ENCODE data around the gene STEEP1.
"Not testable (repeated sequence)": the region's sequence is repeated elsewhere in the genome, so short reads cannot be mapped to it uniquely, and the experiment has no call there.

STEEP1 gene

DNA sequence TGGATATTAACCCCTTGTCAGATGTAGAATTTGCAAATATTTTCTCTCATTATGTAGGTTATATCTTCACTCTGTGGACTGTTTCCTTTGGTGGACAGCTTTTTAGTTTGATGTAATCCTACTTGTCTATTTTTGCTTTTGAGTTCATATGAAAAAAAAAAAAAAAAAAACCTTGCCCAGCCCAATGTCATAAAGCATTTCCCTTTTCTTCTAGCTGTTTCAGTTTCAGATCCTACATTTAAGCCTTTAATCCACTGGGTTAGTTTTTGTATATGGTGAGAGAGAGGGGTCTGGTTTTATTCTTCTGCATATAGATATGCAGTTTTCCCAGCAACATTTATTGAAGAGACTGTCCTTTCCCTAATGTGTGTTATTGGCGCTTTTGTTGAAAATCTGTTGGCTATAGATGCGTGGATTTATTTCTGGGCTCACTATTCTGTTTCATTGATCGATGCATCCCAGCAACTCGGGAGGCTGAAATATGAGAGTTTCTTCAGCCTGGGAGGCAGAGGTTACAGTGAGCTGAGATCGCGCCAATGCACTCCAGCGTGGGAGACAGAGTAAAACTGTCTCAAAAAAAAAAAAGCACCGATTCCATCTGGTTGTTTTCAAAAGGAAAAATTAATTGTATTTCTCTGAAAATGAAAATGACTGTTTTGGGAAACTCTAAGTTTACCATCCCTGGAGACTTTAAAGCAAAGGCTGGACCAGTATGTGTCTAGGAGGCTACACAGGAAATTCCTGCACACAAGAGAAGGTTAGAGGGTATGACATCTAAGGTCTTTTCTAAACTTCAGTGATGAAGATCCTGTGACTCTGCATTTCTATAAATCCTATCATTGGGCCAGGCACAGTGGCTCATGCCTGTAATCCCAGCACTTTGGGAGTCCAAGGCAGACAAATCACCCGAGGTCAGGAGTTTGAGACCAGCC is 35.6 kb downstream of the STEEP1 start:
- no peak for DNase-seq (ENCODE audit: low read depth in 2 of 2)

DNA sequence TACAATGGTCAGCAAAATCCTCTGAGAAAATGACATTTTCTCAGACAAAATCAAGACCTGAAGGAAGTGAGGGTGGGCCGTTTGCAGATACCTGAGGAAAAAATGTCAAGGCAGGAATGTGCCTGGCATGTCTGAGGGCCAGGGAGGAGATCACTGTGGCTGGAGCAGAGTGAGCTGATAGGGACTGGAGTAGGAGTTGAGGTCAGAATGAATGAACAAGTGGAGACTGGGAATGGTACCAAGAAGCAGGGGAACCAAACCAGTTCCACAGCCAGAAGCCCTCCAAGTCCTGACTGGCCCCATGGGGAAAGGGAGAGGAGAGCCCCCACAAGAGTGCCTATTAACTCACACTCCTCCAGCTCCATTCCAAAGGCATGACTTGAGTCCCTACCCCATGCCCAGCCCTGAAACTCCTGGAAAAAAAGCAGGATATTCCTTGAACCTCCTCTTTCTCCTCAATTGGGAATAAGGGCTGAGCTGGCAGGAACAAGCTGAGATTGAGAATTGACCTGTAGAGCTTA is 41.5 kb downstream of the STEEP1 start:
- DNase-seq (ENCODE audit: low read depth in 2 of 2) = no peak

DNA sequence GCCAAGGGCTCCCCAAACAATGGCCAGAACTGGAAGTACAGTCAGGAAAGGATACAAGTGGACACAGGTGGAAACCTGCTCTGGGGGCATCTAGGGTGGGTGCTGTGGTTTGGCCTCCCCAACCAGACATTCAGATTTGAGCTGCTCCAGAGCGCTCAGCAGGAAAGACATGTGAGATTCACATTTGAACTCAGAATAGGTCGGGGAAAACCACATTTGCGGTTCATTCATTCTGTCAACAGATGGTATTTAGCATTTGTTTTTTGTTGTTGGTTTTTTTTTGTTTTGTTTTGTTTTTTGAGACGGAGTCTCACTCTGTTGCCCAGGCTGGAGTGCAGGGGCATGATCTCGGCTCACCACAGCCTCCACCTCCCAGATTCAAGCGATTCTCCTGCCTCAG is 44.0 kb downstream of the STEEP1 start:
- DNase-seq (ENCODE audit: low read depth in 2 of 2) = no peak

DNA sequence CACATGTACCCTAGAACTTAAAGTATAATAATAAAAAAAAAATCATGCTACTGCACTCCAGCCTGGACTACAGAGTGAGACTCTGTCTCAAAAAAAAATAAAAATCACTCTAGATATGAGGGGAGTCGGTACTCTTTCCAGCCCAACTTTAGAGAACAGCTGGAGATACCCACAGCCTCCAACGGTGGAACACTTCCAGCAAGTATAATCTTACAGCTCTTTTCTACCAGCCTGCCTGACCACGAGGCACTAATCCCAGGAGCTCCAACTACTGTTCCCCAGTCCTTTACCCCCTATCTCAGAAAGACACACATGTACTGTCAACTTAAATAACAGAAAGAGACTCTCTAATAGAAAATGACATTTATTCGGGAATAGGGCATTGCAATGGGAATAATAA is 46.8 kb downstream of the STEEP1 start:
- no peak for DNase-seq (ENCODE audit: low read depth in 2 of 2)

DNA sequence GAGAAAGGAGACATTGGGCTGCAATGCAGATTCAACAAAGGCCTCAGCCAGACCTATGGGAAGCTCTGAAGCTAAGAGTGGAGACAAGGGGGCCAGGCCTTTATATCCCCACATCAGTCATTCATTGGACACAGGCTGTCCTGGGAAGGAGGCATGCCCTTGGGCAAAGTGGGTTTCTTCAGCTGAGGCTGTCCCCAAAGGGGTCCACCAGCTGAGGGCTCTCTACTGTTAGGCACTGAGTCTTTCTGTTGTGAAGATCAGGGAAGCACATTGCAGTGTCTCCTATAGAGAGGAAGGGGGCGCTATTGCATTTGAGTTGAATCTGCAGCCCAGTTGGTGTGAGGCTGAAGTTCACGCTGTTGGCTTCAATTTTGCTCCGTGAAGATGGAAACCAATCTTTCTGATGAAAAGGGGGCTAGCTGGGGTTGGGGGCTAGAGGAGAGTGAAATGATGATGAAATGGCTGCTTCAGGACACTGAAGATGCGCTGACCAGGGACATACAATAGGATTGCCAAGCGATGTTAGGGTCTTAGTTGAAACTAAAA is 49.0 kb downstream of the STEEP1 start:
- no peak for DNase-seq (ENCODE audit: low read depth in 2 of 2)

DNA sequence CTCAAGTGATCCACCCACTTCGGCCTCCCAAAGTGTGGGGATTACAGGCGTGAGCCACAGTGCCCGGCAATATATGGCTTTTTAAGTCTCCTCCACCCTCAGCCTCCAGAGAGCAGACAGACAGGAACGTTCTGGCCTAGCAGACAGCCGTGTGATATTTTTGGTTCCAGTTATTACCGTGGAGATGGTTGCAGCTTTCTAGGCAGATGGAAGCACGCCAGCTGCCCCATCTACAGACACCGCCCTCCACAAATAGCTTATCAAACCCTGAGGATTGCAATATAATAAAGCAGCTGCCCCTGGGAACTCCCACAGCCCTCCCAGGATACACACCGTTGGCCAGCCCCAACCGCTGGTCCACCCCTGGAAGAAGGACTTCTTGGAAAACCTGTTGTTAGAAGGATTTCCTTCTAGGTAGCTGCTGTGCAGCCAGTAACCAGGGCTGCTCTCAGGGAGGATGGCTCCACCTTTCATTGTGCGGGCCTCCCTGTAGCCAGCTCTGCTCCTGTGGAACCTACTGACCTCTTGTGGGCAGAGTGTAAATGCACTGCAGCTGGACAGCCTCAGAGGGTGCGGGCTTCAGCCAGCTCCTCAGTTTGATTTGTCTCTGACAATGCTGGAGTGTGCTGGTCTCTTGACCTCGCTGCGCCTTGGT is 52.9 kb downstream of the STEEP1 start:
- no peak for DNase-seq (ENCODE audit: low read depth in 2 of 2)

DNA sequence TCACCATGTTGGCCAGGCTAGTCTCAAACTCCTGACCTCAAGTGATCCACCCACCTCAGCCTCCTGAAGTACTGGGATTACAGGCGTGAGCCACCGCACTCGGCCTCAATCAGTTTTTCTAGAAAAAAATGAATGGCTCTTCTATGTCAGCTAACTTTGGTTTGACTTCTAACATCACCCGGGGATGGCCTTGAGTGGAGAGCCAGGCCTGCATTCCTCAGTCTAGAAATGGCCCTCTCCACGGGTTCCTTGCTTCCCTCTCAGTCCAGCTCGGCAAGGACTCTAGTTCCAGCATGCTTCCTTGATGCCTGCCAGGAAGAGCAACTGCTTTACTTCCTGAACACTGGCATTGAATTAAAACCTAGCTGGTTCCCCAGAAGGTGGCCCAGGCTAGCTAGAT is 58.0 kb downstream of the STEEP1 start:
- DNase-seq (ENCODE audit: low read depth in 2 of 2) = no peak

DNA sequence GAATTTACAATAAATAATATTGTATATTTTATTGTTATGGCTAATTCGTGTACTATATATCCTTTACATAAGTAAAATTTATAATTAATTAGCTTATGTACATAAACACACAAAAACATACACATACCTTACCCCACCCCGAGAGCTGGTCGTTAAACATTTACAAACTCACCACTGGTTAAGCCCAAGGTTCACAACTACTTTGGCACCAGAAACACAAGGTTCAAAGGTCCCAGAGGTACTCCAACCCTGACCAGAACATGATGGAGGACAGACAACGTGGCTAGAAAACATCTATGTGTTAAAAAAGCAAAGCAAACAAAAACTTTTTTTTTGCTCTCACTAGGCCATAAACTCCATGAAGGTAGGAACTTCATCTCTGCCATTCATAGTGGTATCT is 59.3 kb downstream of the STEEP1 start:
- no peak for DNase-seq (ENCODE audit: low read depth in 2 of 2)

DNA sequence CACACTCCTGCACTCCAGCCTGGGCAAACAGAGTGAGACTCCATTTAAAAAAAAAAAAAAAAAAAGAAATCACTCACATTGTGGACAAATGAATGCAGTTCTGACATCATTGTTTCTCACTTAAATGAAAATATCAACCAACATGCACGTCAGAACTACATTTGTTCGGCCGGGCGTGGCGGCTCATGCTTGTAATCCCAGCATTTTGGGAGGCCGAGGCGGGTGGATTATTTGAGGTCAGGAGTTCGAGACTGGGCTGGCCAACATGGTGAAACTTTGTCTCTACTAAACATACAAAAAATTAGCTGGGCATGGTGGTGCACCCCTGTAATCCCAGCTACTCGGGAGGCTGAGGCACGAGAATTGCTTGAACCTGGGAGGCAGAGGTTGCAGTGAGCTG is 60.1 kb downstream of the STEEP1 start:
- not testable (repeated sequence) for DNase-seq (ENCODE audit: low read depth in 2 of 2)

DNA sequence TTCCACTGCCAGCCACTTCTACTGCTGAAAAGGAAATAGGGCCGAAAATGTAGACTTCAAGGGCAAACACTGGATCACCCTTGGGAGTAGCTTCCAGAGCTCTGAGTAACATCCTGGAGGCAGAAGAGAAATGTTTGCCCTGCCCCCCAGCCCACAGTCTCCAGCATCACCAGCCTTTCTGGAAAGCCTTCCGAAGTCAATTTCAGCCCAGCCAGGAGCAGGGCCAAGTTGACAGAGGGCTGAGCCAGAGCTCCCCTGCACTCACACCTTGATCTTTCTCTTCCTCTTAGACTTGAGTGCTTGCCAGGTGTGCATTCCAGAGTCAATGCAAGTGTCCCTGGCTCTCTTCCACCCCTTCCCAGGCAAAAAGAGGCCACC is 61.7 kb downstream of the STEEP1 start:
- DNase-seq (ENCODE audit: low read depth in 2 of 2) = no peak

DNA sequence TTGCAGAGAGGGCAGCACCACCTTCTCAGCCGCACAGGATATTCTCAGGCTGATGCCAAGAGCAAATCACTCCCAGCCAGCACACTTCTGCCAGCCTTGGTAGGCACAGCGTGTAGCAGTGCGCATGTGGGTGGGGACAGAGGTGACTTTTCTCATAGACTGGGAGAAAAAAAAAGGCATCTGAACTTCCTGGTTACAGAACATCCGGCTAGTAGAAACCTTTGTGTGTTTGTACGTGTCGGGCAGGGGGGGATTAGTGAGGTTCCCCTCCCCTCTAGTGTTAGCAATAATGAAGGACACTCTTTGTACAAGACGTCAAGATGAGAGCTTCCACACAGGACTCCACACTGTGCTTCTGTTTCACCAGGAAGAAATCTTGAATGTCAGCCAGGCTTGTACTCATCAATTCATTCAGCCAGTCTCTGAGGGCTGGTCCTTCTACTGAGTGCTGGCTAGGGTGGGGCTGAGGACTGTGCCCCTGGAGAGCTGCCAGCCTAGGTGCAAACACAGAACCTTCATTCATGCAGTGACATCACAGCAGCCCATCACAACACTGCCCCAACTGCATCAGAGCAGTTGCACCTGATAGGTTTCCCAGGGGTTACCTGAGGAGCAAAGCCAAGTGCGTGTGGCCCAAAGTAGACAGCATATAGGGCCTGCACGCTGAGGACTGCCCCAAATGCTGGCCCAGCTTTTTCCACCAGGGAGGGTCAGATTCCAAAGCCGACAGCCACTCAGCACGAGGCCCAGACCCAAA is 62.3 kb downstream of the STEEP1 start:
- no peak for DNase-seq (ENCODE audit: low read depth in 2 of 2)

DNA sequence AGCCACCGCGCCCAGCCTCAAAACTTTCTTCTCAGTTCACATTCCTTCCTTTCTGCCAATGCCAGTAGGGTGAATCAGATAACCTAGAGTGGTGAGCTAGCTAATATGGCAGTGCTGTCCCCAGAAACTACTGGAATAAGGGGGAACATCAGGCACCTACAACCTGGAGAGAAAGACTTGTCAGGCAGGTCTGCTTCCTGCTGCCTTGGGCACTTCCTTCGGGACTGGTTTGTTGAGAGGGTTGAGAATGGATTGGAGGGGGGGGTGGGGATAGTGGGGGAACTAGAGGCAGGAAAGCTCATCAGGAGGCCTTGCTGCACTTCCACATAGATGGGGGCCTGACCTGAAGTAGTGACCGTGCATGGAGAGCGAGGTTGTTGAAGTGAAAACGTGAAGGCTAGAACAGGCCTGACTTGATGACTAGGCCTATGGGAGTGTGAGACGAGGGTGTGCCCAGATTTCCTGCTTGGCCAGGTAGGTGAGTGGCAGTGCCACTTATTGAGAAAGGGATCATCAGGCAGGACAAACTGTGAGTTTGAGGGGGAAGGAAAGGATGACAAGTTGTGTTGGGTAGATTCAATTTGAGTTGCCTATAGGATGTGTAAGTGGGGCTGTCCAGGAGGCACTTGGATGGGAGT is 63.6 kb downstream of the STEEP1 start:
- DNase-seq (ENCODE audit: low read depth in 2 of 2) = no peak

DNA sequence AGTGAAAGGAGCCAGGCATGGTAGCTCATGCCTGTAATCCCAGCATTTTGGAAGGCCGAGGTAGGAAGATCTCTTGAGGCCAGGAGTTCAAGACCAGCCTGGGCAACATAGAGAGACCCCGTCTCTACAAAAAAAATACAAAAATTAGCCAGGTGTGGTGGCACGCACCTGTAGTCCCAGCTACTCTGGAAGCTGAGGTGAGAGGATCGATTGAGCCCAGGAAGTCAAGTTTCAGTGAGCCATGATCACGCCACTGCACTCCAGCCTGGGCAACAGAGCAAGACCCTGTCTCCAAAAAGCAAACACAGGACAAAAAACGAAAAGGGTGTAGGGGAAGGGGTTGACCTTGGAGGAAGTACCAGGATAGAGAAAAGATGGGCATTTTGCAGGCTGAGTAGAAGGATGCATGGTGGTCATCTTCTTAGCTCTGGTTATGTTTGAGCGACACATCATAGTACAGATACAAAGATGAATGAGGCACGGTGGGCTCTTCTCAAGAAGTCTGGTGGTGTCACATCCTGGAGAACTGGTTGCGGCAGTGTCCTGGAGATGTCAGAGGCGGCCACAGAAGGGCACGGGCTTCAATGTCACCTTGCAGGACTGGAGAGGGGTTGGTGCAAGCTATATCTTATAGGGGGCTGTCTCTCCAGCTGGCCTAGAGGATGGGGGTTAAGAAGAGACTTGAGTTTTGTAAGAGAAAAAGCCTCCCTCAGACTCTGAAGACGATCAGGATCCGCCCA is 65.0 kb downstream of the STEEP1 start:
- DNase-seq (ENCODE audit: low read depth in 2 of 2) = no peak

DNA sequence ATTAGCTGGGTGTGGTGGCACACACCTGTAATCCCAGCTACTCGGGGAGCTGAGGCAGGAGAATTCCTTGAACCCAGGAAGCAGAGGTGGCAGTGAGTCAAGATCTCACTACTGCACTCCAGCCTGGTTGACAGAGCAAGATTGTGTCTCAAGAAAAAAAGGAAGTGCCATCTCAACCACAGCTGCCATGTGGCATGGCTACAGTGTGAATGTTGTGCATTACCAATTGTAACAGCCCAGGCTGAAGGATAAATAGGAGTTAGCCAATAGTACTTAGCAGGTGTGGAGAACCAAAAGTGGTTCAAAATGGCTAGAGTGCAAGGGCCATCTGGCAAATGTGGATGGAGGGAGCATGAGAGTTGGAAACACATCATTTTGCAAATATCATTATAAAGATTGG is 68.0 kb downstream of the STEEP1 start:
- no peak for DNase-seq (ENCODE audit: low read depth in 2 of 2)

DNA sequence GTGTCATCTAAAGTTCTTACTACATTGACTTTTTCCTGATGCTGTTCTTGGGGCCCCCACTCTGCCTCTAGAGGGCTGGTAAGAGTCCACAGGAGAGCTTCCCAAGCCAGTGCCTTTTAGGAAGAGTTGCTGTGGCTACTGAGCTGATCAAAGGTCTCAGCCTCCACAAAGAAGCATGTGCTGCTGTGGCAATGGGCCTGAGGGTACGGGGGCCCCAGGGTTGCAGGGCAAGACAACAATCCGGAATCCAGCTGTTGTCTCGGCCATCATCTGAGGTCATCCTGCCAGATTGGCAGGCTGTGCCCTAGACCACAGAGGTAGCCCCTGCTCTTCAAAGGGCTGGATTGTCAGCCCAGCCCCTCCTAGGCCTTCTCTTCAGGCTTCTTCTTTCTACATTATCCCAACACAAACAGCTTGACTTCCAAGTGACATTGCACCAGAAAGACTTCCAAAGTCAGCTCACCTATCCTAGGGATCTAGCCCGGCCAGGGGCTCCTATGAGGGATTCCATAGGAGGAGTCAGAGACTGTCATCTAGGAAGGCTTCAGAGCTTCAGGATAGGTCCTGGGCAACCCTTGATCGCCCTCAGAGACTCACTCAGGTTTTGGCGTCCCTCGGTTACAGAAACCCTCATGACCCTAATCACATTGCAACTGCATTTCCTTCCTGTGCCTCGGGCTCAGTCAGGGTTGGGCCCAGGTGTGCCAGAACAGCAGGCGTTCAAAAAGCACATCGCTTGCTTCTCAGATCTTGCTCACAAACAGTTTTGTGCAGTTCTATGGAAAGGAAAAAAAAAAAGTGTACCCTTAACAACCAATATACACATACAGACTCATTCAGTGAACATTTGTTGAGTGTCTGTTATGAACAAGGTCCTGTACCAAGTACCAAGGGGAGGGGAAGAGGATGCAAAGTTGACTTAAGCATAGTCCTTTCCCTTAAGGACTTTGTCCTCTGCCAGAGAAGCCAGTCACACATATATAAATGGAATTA is 69.2 kb downstream of the STEEP1 start:
- no peak for DNase-seq (ENCODE audit: low read depth in 2 of 2)

DNA sequence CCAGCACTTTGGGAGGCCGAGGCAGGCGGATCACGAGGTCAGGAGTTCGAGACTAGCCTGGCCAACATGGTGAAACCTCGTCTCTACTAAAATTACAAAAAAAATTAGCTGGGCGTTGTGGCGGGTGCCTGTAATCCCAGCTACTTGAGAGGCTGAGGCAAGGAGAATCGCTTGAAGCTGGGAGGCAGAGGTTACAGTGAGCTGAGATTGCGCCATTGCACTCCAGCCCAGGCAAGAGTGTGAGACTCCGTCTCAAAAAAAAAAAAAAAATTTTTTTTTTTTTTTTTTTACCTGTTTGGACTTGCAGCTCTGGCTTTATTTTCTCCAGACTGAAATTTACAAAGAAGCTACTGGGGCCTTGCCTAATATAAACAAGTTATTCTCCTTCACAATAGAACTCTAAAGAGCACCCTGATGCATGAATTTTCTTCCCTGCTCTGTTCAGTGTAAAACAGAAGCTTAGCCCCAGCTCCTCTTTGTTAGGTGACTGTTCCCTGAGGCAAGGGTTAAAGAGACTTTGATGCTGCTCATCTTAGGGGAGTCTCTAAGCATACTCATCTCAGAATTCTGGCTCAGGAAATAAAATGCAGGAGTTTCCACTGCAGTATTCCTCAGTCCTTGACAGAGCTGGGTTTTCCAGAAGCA is 71.2 kb downstream of the STEEP1 start:
- DNase-seq (ENCODE audit: low read depth in 2 of 2) = not testable (repeated sequence)

DNA sequence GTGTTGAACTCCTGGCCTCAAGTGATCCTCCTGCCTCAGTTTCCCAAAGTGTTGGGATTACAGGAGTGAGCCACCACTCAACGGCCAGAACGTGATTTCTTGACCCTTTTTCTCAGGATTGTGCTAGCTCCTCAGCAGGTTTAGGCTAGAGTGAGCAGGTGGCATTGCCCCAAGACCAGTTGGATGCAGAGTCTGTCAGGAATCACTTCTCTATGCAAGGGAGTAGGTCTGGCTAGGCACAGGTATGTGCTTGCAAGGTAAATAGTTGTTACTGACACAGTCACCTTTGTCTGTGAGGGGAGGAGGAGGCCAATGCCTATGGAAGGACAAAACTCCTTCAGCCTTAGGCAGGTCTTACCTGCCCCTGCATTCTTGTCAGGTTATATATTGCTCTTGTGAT is 72.7 kb downstream of the STEEP1 start:
- DNase-seq (ENCODE audit: low read depth in 2 of 2) = no peak

DNA sequence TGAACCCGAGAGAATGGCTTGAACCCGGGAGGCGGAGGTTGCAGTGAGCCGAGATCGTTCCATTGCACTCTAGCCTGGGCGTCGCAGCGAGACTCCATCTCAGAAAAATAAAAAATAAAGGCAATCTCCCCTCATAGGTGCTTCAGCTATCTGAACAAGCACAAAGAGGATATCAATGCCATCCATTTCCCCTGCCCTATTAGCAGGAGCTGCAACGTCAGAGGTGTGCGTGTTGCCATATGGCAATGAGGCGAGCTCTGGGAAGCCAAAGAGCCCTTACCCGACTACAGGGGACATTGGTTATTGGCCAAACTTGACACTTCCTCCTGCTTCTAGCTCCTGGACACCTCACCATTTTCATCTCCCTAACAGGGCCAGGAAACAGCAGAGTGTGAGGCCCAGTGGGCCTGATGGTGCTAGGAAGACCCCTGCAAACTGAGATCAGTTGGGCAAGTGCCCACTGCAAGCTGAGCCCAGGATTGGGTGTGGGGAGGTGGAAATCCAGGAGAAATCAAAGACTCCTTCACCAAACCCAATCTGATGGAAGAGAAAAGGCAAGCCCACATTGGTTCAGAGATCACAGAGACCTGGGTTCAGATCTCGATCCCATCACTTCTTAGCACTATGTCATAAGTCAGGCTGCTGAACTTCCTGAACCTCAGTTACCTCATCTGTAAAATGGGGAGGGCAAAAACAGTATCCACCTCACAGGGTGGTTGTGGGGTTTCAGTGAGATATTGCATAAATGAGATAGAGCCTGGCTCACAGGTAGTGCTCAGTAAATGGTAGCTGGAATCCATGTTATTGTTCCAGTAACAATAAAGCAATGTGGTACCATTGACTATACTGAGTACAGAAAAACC is 75.8 kb downstream of the STEEP1 start:
- DNase-seq (ENCODE audit: low read depth in 2 of 2) = no peak

All from stimulated activated CD4-positive, alpha-beta T cell treated with anti-CD3 and anti-CD28 coated beads, Interleukin-1b, Interleukin-23, amount 100 ng/mL, for 1 hour (primary cell).